Fibroblast of villous mesenchyme (primary cell): Measurements from ENCODE around the gene APOA1. TPM values are rescaled to one million over a fixed set of nuclear protein-coding genes. Genes with fewer than 3 reads are reported as not detected.

Experiments used
- DNase-seq: peaks from one replicate; pipeline ENCODE4 v3.0.0-alpha.2; 2010; ENCODE audit warnings: low read depth
- H3K4me3 ChIP-seq: 2 replicates; pipeline ENCODE4 v1.5.1; 2011; ENCODE audit warnings: low read depth, mild to moderate bottlenecking, low read length
- CTCF ChIP-seq: IDR thresholded peaks from 2 replicates; pipeline ENCODE4 v1.5.1; 2012; ENCODE audit warnings: low read depth, mild to moderate bottlenecking, low read length; ENCODE audit not compliant: insufficient read depth
- total RNA-seq: library from RNA; depleted of rRNA; stranded (reverse); fragments of >200 nt; gene quantifications from 2 replicates; pipeline ENCODE4 v1.2.3, GENCODE V29; 2012

APOA1 gene
- total RNA-seq, 1 donor = not detected

- peak; percentile 96 for DNase-seq
- TF ChIP-seq CTCF = no peak
- no peak overlapping the region for H3K4me3 ChIP-seq
Observed at GRCh38 chr11:116852261-116853031, 15.0 kb upstream of the APOA1 start.

GRCh38 chr11:116851626-116852025 is 14.2 kb upstream of the APOA1 start:
- H3K4me3 ChIP-seq = no peak overlapping the region
- no peak for TF ChIP-seq CTCF
- no peak for DNase-seq

- TF ChIP-seq CTCF = no peak
- no peak overlapping the region for H3K4me3 ChIP-seq
- no peak for DNase-seq
Observed at GRCh38 chr11:116849486-116849885, 12.1 kb upstream of the APOA1 start.

GRCh38 chr11:116849060-116849459 is 11.6 kb upstream of the APOA1 start:
- H3K4me3 ChIP-seq = no peak overlapping the region
- no peak for TF ChIP-seq CTCF
- no peak for DNase-seq

- DNase-seq = no peak
- TF ChIP-seq CTCF = no peak
- H3K4me3 ChIP-seq = no peak overlapping the region
Observed at GRCh38 chr11:116847612-116848011, 10.2 kb upstream of the APOA1 start.

- no peak overlapping the region for H3K4me3 ChIP-seq
- DNase-seq = no peak
- TF ChIP-seq CTCF = no peak
Observed at GRCh38 chr11:116844722-116845121, 7.3 kb upstream of the APOA1 start.

GRCh38 chr11:116843661-116844060 is 6.2 kb upstream of the APOA1 start:
- DNase-seq = no peak
- no peak overlapping the region for H3K4me3 ChIP-seq
- no peak for TF ChIP-seq CTCF
